Activated naive CD8-positive, alpha-beta T cell (primary cell): ENCODE measurements around the gene GAB2.
"Not testable (repeated sequence)": the region's sequence is repeated elsewhere in the genome, so short reads cannot be mapped to it uniquely, and the experiment has no call there.

ENCODE experiments used
- H3K27ac Mint-ChIP-seq: one replicate; pipeline ENCODE4 v1.8.0; 2021; ENCODE audit warnings: mixed read lengths
- H3K27me3 Mint-ChIP-seq: one replicate; pipeline ENCODE4 v1.8.0; 2021; ENCODE audit warnings: mixed read lengths
- H3K36me3 Mint-ChIP-seq: one replicate; pipeline ENCODE4 v1.8.0; 2021; ENCODE audit warnings: mixed read lengths
- H3K4me1 Mint-ChIP-seq: one replicate; pipeline ENCODE4 v1.8.0; 2021; ENCODE audit warnings: low read depth, mixed read lengths
- H3K4me3 Mint-ChIP-seq: one replicate; pipeline ENCODE4 v1.8.0; 2021; ENCODE audit warnings: mild to moderate bottlenecking, mixed read lengths
- H3K9me3 Mint-ChIP-seq: one replicate; pipeline ENCODE4 v1.8.0; 2021; ENCODE audit warnings: low read depth, mixed read lengths

GAB2 gene

GRCh38 chr11:78373689-78374088 lies 43.9 kb downstream of the GAB2 start:
- Mint-ChIP-seq H3K9me3 (no peaks in the 10 kb centered on the region), H3K4me3 (no peak overlapping the region), H3K4me1 (no peaks in the 10 kb centered on the region), H3K36me3 (peaks cover 6% of the 10 kb centered on the region), H3K27me3 (no peaks in the 10 kb centered on the region), H3K27ac (no peak overlapping the region)

GRCh38 chr11:78372114-78372768 lies 45.4 kb downstream of the GAB2 start:
- Mint-ChIP-seq H3K27me3 (no peaks in the 10 kb centered on the region), H3K4me3 (no peak overlapping the region), H3K4me1 (no peaks in the 10 kb centered on the region), H3K27ac (no peak overlapping the region), H3K9me3 (no peaks in the 10 kb centered on the region), H3K36me3 (peaks cover 5% of the 10 kb centered on the region)

GRCh38 chr11:78371221-78371891 lies 46.3 kb downstream of the GAB2 start:
- H3K27me3 Mint-ChIP-seq = no peaks in the 10 kb centered on the region
- H3K9me3 Mint-ChIP-seq = no peaks in the 10 kb centered on the region
- H3K4me3 Mint-ChIP-seq = no peak overlapping the region
- H3K4me1 Mint-ChIP-seq = no peaks in the 10 kb centered on the region
- H3K36me3 Mint-ChIP-seq = peaks cover 2% of the 10 kb centered on the region
- H3K27ac Mint-ChIP-seq = no peak overlapping the region

- Mint-ChIP-seq H3K9me3 (no peaks in the 10 kb centered on the region), H3K4me3 (no peak overlapping the region), H3K4me1 (no peaks in the 10 kb centered on the region)
Observed at GRCh38 chr11:78370406-78371172, 47.0 kb downstream of the GAB2 start.

GRCh38 chr11:78365381-78365792 lies 52.2 kb downstream of the GAB2 start:
- Mint-ChIP-seq H3K36me3 (peaks cover 2% of the 10 kb centered on the region), H3K27ac (no peak overlapping the region), H3K4me1 (no peaks in the 10 kb centered on the region)

More at GRCh38 chr11:78370406-78371172, 47.0 kb downstream of the GAB2 start:
- no peak overlapping the region for H3K27ac Mint-ChIP-seq
- peaks cover 2% of the 10 kb centered on the region for H3K36me3 Mint-ChIP-seq
- no peaks in the 10 kb centered on the region for H3K27me3 Mint-ChIP-seq

GRCh38 chr11:78364128-78364751 lies 53.4 kb downstream of the GAB2 start:
- H3K4me3 Mint-ChIP-seq = no peak overlapping the region
- H3K9me3 Mint-ChIP-seq = no peaks in the 10 kb centered on the region
- no peaks in the 10 kb centered on the region for H3K36me3 Mint-ChIP-seq
- H3K4me1 Mint-ChIP-seq = no peaks in the 10 kb centered on the region
- no peaks in the 10 kb centered on the region for H3K27me3 Mint-ChIP-seq
- no peak overlapping the region for H3K27ac Mint-ChIP-seq

More at GRCh38 chr11:78365381-78365792, 52.2 kb downstream of the GAB2 start:
- H3K4me3 Mint-ChIP-seq = no peak overlapping the region
- no peaks in the 10 kb centered on the region for H3K27me3 Mint-ChIP-seq
- H3K9me3 Mint-ChIP-seq = no peaks in the 10 kb centered on the region

GRCh38 chr11:78363024-78363619 lies 54.5 kb downstream of the GAB2 start:
- no peaks in the 10 kb centered on the region for H3K27me3 Mint-ChIP-seq

GRCh38 chr11:78361228-78361627 lies 56.4 kb downstream of the GAB2 start:
- H3K27me3 Mint-ChIP-seq = no peaks in the 10 kb centered on the region
- H3K27ac Mint-ChIP-seq = no peak overlapping the region
- no peak overlapping the region for H3K4me3 Mint-ChIP-seq
- H3K36me3 Mint-ChIP-seq = no peaks in the 10 kb centered on the region
- H3K9me3 Mint-ChIP-seq = no peaks in the 10 kb centered on the region
- H3K4me1 Mint-ChIP-seq = no peaks in the 10 kb centered on the region

More at GRCh38 chr11:78363024-78363619, 54.5 kb downstream of the GAB2 start:
- H3K36me3 Mint-ChIP-seq = no peaks in the 10 kb centered on the region
- no peaks in the 10 kb centered on the region for H3K9me3 Mint-ChIP-seq
- H3K4me3 Mint-ChIP-seq = no peak overlapping the region
- no peak overlapping the region for H3K27ac Mint-ChIP-seq
- H3K4me1 Mint-ChIP-seq = no peaks in the 10 kb centered on the region

- no peaks in the 10 kb centered on the region for H3K4me1 Mint-ChIP-seq
- H3K9me3 Mint-ChIP-seq = no peaks in the 10 kb centered on the region
- H3K27me3 Mint-ChIP-seq = no peaks in the 10 kb centered on the region
- H3K27ac Mint-ChIP-seq = no peak overlapping the region
- H3K36me3 Mint-ChIP-seq = no peaks in the 10 kb centered on the region
- H3K4me3 Mint-ChIP-seq = no peak overlapping the region
Observed at GRCh38 chr11:78359921-78360320, 57.7 kb downstream of the GAB2 start.

- not testable (repeated sequence) for H3K9me3 Mint-ChIP-seq, H3K27me3 Mint-ChIP-seq, H3K36me3 Mint-ChIP-seq, H3K27ac Mint-ChIP-seq, H3K4me1 Mint-ChIP-seq, H3K4me3 Mint-ChIP-seq
Observed at GRCh38 chr11:78357924-78358323, 59.7 kb downstream of the GAB2 start.

GRCh38 chr11:78357425-78357824 lies 60.2 kb downstream of the GAB2 start:
- not testable (repeated sequence) for H3K36me3 Mint-ChIP-seq, H3K27ac Mint-ChIP-seq

GRCh38 chr11:78355742-78356141 lies 61.9 kb downstream of the GAB2 start:
- H3K4me3 Mint-ChIP-seq, H3K4me1 Mint-ChIP-seq, H3K36me3 Mint-ChIP-seq, H3K9me3 Mint-ChIP-seq, H3K27me3 Mint-ChIP-seq, H3K27ac Mint-ChIP-seq: not testable (repeated sequence)

More at GRCh38 chr11:78357425-78357824, 60.2 kb downstream of the GAB2 start:
- not testable (repeated sequence) for H3K27me3 Mint-ChIP-seq, H3K4me3 Mint-ChIP-seq, H3K4me1 Mint-ChIP-seq, H3K9me3 Mint-ChIP-seq

- peaks cover 7% of the 10 kb centered on the region for H3K4me1 Mint-ChIP-seq
- no peak overlapping the region for H3K27ac Mint-ChIP-seq
- H3K4me3 Mint-ChIP-seq = no peak overlapping the region
- no peaks in the 10 kb centered on the region for H3K9me3 Mint-ChIP-seq
- H3K27me3 Mint-ChIP-seq = no peaks in the 10 kb centered on the region
- H3K36me3 Mint-ChIP-seq = no peaks in the 10 kb centered on the region
Observed at GRCh38 chr11:78355309-78355705, 62.3 kb downstream of the GAB2 start.

GRCh38 chr11:78354408-78355308 lies 63.0 kb downstream of the GAB2 start:
- Mint-ChIP-seq H3K4me1 (peaks cover 12% of the 10 kb centered on the region), H3K4me3 (no peak overlapping the region), H3K27ac (no peak overlapping the region), H3K27me3 (no peaks in the 10 kb centered on the region), H3K9me3 (no peaks in the 10 kb centered on the region), H3K36me3 (no peaks in the 10 kb centered on the region)
